Dermis blood vessel endothelial cell (primary cell): Measurements from ENCODE around the gene HLA-F. TPM values are rescaled to one million over a fixed set of nuclear protein-coding genes. Genes with fewer than 3 reads are reported as not detected.

Source experiments
- DNase-seq: peaks from one replicate; pipeline ENCODE4 v3.0.0; 2010
- total RNA-seq: library from RNA; depleted of rRNA; stranded (reverse); fragments of >200 nt; gene quantifications from 2 replicates; pipeline ENCODE4 v1.2.3, GENCODE V29; 2014

The HLA-F gene
- total RNA-seq, 1 donor from 2014 or later: 68.2 TPM

GRCh38 chr6:29763491-29764289, 40.5 kb downstream of the HLA-F start:
- DNase-seq: peak; percentile 95

- DNase-seq: peak; percentile 12
These were observed 41.4 kb downstream of the HLA-F start for GRCh38 chr6:29764422-29765196.

DNA sequence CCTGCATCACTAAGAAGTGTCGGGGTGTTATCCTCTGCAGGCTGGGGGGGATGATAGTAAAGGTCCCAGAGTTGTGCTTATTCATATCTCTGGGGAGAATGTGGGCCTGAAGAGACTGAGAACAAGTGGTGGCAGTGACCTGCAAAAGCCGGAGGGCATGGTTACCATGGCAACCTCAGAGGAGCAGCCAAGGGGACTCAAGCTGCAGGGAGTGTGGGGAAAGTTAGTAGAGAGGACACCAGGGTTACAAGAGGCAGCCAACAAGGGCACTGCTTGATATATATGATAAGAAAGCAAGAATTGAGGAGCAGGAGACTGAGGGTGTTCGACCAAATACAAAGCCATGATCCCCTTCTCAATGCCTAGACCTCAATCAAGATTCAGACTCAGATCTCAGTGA, 46.1 kb downstream of the HLA-F start:
- DNase-seq: no peak

- DNase-seq: no peak
These were observed 47.1 kb downstream of the HLA-F start for GRCh38 chr6:29770306-29770705.

GRCh38 chr6:29776684-29777083, 53.5 kb downstream of the HLA-F start:
- no peak for DNase-seq

Other genes with a start within 250 kb of the HLA-F start
- gene MAS1L, start 235.5 kb upstream of the HLA-F start, total RNA-seq: not detected in 2 replicates
- 5.8 and 82.4 TPM in 2 replicates for gene UBD, start 163.7 kb upstream of the HLA-F start, total RNA-seq
- gene OR2H2, start 138.3 kb upstream of the HLA-F start, total RNA-seq: not detected in 2 replicates
- gene GABBR1, start 90.3 kb upstream of the HLA-F start, total RNA-seq: 1.0 and 5.4 TPM in 2 replicates
- not detected in 2 replicates for gene MOG, start 66.3 kb upstream of the HLA-F start, total RNA-seq
- gene ZFP57, start 42.3 kb upstream of the HLA-F start, total RNA-seq: 1.7 TPM in 1 of 2 replicates, not detected in the other
- not detected in 2 replicates for gene HLA-G, start 104.4 kb downstream of the HLA-F start, total RNA-seq
- 595 and 927 TPM in 2 replicates for gene HLA-A, start 219.1 kb downstream of the HLA-F start, total RNA-seq